GM19397 (cell line): ENCODE results near the gene SUSD1.
"Not testable (repeated sequence)": the region's sequence is repeated elsewhere in the genome, so short reads cannot be mapped to it uniquely, and the experiment has no call there.

Experiments
- ATAC-seq: cut with Tn5 transposase; IDR thresholded peaks from one replicate; pipeline ENCODE4 v1.9.1; 2021; ENCODE audit warnings: mild to moderate bottlenecking, moderate library complexity; ENCODE audit not compliant: unreplicated experiment

Gene SUSD1

DNA sequence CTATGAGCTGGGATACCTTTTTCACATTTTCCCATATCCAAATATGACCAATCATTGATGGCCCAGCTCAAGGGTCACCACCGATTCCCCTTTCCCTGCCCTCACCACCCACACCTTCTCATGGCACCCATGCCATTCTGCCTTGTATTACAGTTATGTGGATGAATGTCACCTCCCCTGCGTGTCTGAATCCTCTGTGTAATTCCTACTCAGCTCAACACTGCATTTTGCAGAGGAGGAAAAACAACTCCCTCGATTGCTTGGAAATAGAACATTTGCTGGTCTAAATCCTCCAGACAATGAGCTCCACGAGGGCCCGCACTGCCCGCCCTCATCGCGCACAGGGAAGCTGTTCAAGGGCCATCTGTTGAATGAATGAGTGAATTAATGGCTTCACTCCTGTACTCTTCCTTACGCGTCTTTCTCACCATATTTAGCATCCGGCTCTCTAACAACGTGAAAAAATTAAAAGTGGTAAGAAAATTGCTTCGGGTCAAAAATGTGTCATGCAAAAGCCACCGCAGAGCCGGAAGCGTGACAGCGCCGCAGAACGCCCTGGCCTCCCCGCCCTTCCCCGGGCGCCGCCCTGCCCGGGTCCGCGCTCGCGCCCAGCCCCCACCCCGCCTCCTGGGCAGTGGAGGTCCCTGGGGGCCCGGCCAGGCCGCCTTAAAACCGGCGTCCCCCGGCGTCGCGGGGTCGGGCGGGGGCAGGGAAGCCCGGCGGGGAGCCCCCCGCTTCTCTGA is 704 bp downstream of the SUSD1 start:
- peak; percentile 92 for ATAC-seq

DNA sequence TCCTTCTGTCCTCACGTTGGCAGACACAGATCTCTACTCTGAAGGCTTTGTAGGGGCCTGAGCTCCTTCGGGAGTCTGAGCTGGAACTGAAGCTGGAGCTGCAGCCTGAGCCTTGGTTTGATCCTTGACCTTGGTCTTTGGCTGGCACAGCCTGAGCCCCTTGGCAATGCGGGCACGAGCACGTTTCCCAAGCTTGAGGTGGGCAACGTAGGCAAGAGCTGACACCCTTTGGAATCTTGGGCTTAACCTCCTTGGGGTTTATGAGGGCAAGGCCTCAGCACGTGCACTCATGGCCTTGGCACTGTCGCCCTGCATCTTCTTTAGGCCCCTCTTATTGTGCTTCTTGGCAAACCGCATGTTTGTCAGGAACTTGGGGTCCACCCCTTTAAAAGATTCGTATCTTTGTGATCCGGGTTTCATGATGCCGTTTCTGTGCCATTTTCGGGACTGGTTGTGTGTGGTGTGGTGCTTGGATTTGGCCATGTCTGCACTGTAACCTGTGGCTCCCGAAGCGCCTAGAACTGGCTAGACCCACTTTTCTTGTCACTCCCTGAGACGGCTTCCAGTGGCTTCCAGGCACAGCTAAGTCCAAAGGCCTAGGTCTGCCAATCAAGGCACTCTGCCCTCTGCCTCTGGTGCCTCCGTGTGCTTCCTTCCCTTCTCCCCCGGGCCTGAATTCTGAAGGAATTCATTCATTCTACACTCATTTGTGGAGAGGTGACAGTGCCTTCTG is 1.4 kb downstream of the SUSD1 start:
- ATAC-seq: no peak

DNA sequence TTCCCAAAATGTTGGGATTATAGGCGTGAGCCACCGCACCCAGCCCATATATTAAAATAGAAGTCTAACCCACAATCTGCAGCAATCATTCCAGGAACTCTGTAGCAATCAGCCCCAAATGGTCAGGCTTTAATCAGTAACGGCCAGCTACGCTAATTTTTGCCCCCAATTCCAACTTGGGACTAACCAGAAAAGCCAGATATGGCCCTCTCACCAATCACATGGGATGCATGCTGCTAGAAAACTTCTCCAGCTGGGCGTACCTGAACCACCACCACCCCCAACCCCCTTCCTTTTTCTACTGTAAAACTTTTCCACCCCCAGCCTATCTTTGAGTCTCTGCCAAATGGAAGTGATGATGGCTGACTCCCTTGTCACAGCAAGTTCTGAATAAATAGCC is 4.1 kb downstream of the SUSD1 start:
- ATAC-seq: no peak

DNA sequence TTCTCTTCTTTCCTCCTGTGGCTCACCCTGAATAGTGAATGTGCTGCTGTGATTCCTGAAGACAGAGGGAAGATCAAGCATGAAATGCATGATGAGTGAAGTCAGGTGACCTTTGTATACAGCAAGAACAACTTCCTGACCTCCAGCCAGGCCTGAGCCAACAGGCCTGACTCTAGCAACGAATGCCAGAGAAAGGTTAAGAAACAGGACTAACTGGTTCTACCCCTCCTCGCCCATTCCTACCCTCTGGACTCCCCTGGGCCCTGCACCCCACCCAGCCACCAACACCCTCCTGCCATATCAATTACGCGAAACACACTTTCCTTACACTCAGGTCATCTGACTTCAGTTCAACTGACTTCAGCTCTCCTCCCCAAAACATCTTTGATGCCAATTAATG is 4.9 kb downstream of the SUSD1 start:
- ATAC-seq: no peak

DNA sequence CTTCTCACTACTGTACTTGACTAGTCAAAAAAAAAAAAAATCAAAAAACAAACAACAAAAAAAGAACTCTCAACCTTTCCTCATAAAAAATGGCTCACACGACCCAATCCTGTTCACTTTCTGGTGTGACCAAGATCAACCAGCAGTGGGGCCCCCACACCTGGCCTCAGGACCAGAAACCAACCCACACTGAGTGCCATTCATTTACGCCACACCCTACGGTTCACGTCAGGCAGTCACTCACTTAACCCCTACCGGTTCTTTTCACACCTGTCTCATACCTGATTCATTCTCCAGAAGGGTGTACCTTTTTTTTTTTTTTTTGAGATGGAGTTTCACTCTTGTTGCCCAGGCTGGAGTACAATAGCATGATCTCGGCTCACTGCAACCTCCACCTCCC is 5.7 kb downstream of the SUSD1 start:
- no peak for ATAC-seq

DNA sequence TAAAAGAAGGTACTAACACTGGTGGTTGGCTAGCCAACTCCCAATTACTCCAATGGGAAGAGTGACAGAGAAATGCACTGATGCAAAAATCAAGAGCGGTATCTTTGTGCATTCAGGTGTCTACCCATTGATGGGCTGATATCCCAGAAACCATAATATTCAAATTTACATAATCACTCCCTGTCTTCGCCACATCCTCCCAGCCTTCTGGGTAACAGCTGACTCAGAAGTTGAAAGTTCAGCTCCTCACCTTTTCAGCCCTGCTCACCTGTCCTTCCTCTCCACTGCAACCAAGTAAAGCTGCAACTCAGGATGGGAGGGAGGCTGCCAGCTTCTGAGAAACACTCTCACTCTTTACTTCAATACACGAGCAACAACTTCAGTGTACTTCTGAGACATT is 6.9 kb downstream of the SUSD1 start:
- ATAC-seq: no peak

DNA sequence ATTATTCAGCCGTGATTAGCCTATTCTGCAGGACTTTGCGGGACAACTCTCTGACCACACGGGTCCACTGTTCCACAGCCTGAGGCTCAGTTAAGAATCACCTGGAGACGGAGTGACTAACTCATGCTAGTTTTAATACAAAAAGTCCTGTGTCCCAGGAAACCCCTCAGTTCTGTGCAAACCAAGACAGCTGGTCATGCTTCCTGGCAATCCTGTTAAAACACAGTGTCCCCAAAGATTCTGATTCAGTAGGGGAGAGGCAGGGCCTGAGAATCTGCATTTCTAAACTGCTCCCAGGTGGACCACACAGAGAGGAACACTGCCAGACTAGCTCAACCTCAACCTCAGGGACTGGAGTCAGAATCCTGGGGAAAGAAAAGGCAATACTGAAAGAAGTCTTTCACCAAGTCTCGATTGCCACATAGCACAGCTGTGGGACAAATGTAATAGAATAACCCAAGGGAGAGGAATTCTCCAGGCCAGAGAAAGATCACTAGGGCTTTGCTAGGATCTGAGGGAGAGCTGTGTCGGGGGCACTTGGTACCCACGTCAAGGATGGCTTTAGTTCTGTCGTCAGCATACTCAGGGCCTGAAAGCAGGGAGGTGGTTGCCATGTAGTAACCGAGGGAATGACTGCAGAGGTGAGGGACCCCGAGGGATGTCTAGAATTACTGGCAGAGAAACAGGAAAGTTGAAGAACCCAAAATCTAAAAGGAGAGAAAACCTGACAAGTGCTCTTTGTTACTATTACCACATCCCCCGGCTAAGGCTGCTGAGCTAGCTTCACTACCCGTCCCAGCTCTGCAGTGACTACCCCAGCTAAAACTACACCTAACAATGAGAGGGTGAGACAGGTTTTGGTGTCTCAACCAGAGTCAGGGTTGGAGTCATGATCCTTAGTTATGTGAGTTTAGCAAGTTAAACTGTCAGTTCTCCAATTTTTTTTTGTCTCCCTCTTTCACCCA is 8.6 kb downstream of the SUSD1 start:
- ATAC-seq: no peak

DNA sequence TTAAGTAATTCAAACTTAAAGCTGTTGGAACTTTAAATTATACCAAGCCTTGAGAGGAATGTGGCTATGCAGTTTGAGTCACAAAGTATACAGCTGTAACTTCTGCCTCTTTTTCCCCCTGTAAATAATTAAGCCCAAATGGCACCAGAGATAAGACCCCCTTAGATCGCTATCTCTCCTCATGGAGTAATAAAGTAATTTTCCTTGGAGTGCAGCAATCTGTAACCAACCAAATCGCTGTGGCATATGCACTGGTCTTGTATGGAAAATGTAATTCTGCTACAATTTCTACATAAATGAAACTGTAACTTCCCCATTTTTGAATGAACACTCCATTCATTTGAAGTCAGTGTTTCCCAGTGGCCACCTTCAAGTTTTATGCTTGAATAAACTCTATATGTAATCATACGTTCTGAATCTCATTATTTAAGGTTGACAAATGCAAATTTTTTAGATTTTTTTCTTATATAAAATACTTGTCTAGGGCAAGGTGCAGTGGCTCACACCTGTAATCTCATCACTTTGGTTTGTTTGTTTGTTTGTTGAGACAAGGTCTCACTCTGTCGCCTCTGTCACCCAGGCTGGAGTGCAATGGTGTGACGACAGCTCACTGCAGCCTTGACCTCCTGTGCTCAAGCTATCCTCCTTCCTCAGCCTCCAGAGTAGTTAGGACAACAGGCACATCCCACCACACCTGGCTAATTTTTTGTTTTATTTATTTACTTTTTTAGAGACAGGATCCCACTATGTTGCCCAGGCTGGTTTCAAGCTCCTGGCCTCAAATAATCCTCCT is 12.3 kb downstream of the SUSD1 start:
- ATAC-seq: no peak

DNA sequence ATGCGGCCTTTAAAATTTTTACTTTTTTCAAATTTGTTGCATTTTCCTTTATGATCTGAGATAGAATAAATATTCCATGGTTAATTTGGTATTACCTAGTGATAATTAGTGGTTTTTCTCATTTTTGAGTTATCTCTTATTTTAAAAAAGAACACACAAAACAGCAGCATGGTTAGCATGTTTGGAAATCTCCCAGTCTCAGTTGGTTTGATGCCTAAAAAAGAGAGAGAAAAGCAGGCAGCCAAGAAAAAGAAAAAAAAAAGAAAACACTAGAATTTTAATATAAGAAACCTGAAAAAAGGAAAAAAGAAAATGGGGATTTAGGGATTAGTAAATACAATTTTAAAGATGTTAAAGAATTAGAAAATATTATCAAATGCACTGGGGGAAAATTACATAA is 15.3 kb downstream of the SUSD1 start:
- ATAC-seq: no peak

DNA sequence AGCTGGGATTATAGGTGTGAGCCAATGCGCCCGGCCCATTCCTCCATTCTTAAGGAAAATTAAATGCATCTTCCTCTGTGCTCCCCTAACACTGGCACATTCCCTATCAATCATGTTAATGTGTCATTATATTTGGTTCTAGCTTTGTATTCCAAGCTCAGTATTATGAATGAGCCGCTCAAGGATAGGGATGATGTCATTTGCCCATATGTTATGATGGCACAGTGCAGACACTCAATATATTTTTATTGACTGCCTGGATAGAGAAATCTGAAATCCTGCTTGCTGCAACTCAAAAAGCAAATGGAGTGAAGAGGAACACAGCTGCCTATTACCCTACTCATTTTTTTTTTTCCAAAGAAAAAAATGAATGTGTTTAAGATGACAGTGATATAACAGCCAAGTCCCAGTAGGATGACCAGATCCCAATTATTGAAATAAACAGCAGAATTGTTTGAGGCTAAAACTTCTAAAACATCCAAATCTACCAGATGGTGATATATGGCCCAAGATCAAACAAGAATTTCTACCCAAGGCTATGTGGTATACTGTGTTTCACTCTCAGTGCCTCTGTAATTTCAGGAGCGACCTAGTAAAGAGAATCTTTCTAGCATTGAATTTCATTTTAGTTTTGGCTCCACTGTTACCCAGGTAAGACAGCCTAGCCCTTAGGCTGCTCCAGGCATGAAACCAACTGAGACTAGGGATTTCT is 16.3 kb downstream of the SUSD1 start:
- no peak for ATAC-seq

DNA sequence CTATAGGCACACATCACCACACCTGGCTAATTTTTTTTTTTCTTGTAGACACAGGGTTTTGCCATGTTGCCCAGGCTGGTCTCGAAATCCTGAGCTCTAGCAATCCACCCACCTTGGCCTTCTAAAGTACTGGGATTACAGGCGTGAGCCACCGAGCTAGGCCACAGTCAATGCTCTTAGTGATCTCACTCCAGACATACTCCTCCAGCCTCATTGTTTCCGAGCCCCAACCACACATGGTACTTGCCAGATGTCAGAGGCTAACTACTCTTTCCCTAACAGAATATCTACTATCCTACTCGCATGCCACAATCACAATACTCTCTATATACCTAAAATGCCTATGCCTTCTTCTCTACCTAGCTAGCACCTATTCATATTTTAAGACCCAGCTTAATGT is 17.1 kb downstream of the SUSD1 start:
- ATAC-seq: no peak

DNA sequence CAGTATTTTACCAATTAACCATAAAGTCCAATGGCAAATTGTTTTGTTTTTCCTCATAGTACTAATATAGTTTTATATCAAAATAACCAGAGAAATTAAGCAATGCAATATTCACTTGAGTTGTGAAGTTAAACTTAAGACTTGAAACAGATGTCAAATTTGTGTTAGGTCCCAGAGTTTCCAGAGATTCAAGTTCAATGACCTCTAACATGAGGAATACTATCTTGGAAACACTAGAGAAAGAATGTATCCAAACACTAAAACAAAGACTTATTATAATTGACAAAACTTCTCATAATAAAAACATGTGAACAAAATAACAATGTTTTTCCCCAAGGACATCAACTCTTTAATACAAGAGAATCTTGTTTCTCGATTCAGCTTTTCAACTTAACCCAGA is 18.0 kb downstream of the SUSD1 start:
- ATAC-seq: no peak

DNA sequence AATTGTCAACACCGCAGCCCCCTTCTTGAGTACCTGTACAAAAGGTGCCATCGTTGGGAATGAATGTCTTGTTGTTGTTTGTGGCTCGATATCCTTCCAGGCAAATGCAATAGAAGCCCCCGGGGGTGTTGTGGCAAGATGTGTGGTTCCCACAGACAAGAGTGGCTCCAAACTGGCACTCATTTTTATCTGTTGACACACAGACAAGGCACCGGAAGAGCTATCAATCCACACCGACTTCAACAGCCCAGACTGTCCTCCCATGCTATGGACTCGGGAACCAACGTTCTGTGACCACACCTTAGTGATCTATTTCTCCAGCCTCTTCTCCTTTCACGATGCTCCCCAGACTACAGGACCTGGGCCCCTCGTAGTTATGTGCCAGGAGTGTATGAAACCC is 25.9 kb downstream of the SUSD1 start:
- ATAC-seq: no peak

DNA sequence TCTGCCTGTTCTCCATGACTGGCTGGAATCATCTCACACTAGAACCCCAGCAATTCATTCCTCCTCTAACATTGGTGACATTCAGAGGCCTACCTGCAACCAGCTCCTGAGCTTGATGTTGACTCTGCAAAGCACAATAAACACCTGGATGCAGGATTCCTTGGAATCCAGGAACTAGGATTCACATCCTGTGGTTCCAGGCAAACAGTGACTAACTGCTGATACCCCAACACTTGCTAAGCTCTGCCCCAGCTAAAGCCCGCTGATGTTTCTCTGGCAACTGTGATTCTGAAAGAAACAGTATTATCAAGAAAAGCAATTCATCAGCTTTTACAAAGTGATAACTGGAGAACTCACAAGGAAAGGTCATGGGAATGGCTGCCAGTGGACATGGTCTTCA is 29.2 kb downstream of the SUSD1 start:
- no peak for ATAC-seq

DNA sequence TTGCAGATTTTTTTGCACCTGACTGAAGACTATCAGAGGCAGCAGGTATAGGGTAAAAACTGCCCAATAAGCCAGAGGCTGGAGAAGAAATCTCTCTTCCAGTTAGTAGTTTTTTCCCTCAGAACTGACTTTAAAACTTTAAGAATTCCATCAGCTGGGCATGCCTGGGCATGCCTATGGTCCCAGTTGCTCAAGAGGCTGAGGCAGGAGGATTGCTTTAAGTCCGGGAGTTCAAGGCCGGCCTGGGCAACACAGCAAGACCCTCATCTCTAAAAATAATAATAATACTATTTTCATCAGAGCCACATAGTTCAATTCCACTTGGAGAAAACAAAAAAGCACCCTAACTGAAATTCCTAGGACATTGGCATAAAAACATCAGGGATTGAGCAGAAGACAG is 30.3 kb downstream of the SUSD1 start:
- no peak for ATAC-seq

DNA sequence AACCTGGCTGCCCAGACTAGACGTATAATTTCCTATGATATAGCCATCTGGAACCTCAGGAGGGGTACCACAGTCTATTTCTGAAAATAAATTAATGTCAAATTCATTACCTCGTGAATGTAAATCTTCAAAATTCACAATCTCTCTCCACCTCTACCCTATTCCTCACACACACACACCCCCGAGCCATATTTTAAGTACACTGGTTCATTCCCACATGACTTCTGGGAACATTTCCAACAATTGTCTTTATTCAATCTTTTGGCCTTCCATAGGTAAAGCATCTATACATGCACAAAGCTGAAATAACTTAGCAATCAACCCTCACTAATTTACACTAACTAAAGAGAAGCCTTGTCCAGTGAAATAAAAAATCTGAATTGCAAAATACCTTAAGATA is 32.7 kb downstream of the SUSD1 start:
- no peak for ATAC-seq

DNA sequence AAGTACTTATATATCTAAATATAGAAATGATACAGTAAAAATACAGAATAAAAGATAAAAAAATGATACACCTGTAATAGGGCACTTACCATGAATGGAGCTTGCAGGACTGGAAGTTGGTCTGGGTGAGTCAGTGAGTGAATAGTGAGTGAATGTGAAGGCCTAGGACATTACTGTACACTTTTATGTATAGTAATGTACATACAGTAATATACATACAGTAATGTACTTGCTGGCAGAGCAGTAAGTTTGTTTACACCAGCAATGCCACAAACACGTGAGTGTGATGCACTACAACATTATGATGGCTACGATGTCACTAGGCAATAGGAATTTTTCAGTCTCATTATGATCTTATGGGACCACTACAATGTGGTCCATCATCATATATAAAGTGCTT is 34.2 kb downstream of the SUSD1 start:
- ATAC-seq: no peak

DNA sequence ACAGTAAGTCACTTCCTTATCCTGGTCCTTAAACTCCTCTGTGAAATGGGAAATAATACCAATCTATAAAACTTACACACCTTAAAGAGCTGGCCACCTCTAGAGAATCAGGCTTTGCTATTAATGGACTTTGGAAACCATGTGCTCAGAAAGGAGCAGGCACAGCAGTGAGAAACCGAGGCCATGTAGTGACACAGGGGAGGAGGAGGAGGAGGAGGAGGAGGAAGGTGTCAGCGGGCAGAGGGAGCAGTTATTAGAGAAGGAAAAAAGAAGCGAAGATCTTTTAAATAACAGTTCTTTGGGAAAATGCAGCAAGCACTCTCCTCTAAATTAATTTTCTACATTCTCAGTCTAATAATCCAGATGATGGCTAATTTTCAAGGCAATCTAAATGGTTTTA is 38.0 kb downstream of the SUSD1 start:
- ATAC-seq: no peak

DNA sequence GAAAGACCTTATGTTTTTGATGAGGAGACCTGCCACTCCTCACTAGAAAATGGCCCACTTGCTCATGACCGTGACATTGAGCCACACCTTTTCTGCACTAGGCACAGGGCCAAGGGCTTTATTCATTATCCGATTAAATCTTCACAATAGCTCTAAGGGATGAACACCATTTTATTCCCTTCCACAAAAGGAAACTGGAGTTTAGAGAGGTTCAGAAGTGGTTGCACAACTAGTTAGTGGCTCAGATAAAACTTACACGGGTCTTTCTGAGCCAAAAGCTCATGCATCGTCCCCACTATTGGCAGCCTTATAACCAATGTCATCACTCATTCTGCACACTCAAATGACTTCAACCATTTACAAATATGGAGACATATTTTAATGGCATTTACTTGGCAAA is 39.4 kb downstream of the SUSD1 start:
- ATAC-seq: no peak

DNA sequence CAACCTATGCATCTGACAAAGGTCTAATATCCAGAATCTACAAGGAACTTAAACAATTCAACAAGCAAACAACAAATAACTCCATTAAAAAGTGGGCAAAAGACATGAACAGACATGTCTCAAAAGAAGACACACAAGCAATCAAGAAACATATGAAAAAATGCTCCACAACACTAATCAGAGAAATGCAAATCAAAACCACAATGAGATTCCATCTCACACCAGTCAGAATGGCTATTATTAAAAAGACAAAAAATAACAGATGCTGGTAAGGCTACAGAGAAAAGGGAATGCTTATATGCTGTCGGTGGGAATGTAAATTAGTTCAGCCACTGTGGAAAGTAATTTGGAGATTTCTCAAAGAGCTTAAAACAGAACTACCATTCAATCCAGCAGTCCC is 41.3 kb downstream of the SUSD1 start:
- not testable (repeated sequence) for ATAC-seq
